K562 (cell line): ENCODE results near the gene TRIM64C.
"Not testable (repeated sequence)": the region's sequence is repeated elsewhere in the genome, so short reads cannot be mapped to it uniquely, and the experiment has no call there.

Experiments
- HMG20B ChIP-seq: fragments of 250-450 bp; sonication (Bioruptor Pico); IDR thresholded peaks from 2 replicates; pipeline ENCODE4 v1.5.0; 2021; ENCODE audit warnings: mild to moderate bottlenecking
- ZBTB40 ChIP-seq, 2 experiments: fragments of 450-650 bp in 1 of 2; sonication (generic) in 1 of 2; formaldehyde crosslinking in 1 of 2; IDR thresholded peaks; 2 replicates each; pipeline versions ENCODE4 v1.7.1 to v1.9.0; 2016 to 2022; ENCODE audit warnings: inconsistent platforms in 1 of 2, mild to moderate bottlenecking in 1 of 2, missing genetic modification reagents in 1 of 2

- TF ChIP-seq ZBTB40 (IDR thresholded peaks at IDR 0.05); ZBTB40 (CRISPR knock-in tag; IDR thresholded peaks at IDR 0.05); HMG20B: not testable (repeated sequence)
Observed at GRCh38 chr11:49102356-49102755, 43.4 kb upstream of the TRIM64C start.
